NB4 (cell line): ENCODE data around the gene SLC27A1.
A peak's percentile ranks its signal among the peaks of the same experiment; 100 is the strongest.

Source experiments
- DNase-seq: peaks from one replicate; pipeline ENCODE4 v3.0.0; 2010; ENCODE audit warnings: low read depth
- H3K4me3 ChIP-seq: one replicate; pipeline ENCODE4 v1.5.1; 2011; ENCODE audit warnings: mild to moderate bottlenecking, low read depth, low read length, moderate library complexity
- CTCF ChIP-seq: IDR thresholded peaks from one replicate; pipeline ENCODE4 v1.5.1; 2012; ENCODE audit warnings: low read depth, low read length
- MAX ChIP-seq: IDR thresholded peaks from 2 replicates; pipeline ENCODE4 v1.6.1; 2011; ENCODE audit warnings: low read depth, low read length
- MYC ChIP-seq: IDR thresholded peaks from 2 replicates; pipeline ENCODE4 v1.6.1; 2011; ENCODE audit warnings: low read depth, low read length
- POLR2A ChIP-seq: IDR thresholded peaks from 2 replicates; pipeline ENCODE4 v1.6.1; 2011; ENCODE audit warnings: mild to moderate bottlenecking; ENCODE audit not compliant: insufficient read length; ENCODE audit errors: extremely low read depth

Gene SLC27A1

DNA sequence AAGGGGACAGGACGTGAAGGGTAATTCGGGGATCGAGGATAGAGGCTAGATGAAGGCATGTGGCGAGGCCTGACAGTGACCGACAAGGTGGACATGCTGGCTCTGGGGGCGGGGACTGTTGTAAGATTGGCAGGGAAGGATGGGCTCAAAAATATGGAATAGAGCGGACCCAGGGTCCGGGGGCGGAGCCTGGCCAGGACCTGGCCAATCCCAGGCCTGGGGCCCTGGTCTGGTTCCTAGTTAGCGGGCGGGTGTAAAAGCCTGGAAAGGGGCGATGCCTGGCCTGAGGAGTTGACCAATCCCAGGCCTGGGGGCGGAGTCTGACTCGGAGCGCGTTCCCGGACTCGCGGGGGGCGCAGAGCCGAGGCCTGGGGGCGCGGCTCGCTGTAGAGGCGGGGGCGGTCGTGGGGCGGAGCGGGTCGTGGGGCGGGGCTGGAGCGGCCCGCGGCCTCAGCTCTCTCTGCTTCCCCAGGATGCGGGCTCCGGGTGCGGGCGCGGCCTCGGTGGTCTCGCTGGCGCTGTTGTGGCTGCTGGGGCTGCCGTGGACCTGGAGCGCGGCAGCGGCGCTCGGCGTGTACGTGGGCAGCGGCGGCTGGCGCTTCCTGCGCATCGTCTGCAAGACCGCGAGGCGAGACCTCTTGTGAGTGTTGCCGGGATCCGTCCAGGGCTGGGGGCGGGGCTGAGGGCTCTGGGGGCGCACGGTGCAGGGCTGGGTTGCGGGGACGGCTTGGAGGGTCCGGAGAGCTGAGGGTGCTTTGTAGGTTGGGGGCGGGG, at the start of gene SLC27A1:
Gene SLC27A1 (plus strand): TSS at position 457 of the 774 bp plus-strand sequence. CDS start 17 bp downstream, at position 474.
- DNase-seq = peak; percentile 98
- no peak for TF ChIP-seq MAX
- no peak for TF ChIP-seq POLR2A
- TF ChIP-seq CTCF = no peak
- no peak for TF ChIP-seq MYC
- peak within 1 kb of the TSS; percentile 65 for H3K4me3 ChIP-seq

- TF ChIP-seq CTCF (no peak), MAX (no peak), MYC (no peak), POLR2A (no peak)
- no peak overlapping the region for H3K4me3 ChIP-seq
- DNase-seq = no peak
These were observed 48.4 kb upstream of the SLC27A1 start for GRCh38 chr19:17421942-17422341.

- no peak overlapping the region for H3K4me3 ChIP-seq
- TF ChIP-seq POLR2A = no peak
- no peak for TF ChIP-seq MYC
- no peak for TF ChIP-seq MAX
- TF ChIP-seq CTCF = no peak
- no peak for DNase-seq
These were observed 46.7 kb upstream of the SLC27A1 start for GRCh38 chr19:17423429-17424208.

DNA sequence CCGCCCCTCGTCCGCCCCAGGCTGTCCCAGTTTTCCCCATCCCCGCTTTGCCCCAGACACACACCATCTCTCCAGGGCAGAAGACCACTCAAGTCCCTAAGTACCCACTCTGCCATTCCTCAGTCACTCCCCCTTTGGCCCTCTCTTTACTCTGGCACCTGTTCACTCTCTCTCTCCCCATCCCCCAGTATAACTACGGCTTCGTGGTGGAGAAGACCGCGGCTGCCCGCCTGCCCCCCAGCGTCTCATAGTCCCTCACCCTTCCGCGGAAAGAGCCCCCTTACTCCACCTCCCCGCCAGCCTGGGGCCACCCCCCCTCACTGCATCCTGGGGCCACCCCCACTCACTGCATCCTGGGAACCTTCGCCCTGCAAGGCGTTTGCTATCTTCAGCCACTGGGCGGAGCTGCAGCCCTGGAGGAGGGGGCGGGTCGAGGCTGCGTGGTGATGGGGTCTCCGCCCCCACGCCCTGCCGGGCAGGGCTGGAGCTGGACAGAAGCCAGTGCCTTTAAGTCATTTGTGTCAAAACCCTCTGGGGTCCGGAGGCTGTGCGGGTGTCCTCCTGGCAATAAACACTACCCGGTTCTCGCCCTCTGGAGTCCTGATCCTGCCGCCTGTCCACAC, 45.5 kb upstream of the SLC27A1 start:
- no peak overlapping the region for H3K4me3 ChIP-seq
- TF ChIP-seq MAX (no peak), CTCF (no peak), POLR2A (no peak)
- peak; percentile 59 for DNase-seq

- TF ChIP-seq POLR2A (no peak), MAX (no peak), MYC (no peak), CTCF (no peak)
- no peak for DNase-seq
- H3K4me3 ChIP-seq = no peak overlapping the region
These were observed 40.6 kb upstream of the SLC27A1 start for GRCh38 chr19:17429641-17430113.
